ENCODE results near the gene RPL22. TPM values are rescaled to one million over a fixed set of nuclear protein-coding genes. Genes with fewer than 3 reads are reported as not detected.

Gene RPL22
- total RNA-seq, 1 experiment from 2014 or later, result 441 TPM

DNA sequence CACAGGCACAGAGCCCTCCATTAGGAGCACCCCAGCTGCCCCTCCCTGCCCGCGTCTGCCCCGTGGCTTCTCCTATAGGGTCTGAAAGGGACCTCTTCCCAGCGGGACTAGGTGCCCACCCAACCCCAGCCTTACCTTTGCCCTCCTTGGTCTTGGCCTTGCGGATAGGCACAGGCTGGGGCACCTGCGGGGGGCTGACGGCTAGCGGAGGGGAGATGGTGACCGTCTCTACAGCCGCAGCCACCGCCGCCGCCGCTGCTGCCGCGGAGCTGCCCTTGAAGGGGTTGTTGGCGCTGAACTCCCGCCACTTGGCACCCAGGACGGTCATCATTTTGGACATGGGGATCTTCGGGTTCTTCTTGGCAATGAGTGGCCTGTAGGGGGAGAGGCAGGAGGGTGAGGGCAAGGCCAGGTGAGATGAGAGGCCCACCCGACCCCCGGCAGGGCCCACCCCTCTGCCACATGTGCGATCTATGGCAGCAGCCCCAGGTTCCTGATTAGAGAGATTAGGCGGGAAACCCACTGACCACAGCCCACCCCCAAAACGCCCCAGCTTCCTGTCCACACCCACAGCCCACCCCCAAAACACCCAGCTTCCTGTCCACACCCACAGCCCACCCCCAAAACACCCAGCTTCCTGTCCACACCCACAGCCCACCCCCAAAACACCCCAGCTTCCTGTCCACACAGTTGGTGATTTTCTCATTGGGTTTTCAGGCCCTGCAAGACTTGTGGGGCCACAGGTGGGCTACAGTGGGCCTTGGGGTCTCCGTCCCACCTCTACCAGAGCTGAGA is 44.7 kb downstream of the RPL22 start (continued):
- TF ChIP-seq ZNF281 (CRISPR knock-in tag; IDR thresholded peaks at IDR 0.05) (no peak), E2F5 (CRISPR knock-in tag; IDR thresholded peaks at IDR 0.05) (no peak), ERG (CRISPR knock-in tag; IDR thresholded peaks at IDR 0.05) (no peak), E2F1 (CRISPR knock-in tag; IDR thresholded peaks at IDR 0.05) (no peak), TEAD1 (CRISPR knock-in tag; IDR thresholded peaks at IDR 0.05) (no peak), SOX15 (CRISPR knock-in tag; IDR thresholded peaks at IDR 0.05) (no peak)
- TF ChIP-seq, protein P1, sequence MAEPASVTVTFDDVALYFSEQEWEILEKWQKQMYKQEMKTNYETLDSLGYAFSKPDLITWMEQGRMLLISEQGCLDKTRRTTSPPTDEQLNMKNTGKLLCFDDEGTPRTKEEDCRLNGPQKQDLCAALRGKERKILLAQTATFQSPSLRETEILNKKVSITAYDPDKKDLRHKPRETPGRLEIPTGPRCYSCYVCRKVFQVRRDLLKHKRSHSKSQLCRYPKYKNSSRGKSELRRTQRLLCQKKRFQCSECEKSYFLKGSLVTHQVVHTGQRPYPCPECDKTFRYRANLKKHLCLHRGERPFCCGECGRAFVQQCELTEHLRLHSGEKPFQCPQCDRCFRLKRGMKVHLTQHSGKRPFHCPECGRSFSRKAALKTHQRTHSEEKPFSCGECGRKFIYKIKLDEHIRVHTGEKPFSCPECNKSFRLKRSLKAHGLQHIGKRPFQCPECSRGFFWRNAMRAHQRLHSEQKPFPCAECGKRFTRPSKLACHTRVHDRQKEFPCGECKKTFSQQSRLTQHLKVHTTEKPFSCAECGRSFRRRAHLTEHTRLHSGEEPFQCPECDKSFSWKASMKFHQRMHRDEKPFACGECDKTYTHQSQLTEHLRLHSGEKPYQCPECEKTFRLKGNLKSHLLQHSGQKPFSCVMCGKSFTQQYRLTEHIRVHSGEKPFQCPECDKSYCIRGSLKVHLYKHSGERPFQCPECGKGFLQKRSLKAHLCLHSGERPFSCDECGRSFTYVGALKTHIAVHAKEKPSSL (CRISPR knock-in tag; conservative IDR thresholded peaks at IDR 0.05), result no peak

DNA sequence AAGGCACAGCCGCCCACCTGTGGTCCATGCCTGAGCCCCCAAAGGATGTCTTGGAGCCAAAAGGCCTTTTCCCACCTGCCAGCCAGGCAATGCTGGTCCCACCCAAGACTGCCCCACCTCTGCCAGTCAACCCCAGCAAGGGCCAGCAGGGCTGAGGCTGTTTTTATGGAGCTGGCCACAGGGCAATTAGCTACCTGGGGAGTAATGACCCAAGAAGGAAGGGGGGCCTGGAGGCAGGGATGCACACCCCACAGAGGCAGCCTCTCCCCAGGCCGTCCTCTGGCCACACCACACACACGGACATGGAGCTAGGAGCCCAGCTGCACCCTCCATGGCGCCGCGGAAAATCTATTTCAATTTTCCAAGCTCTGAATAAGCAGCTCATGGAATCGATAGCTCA is 46.5 kb downstream of the RPL22 start:
- ATAC-seq (no peak), DNase-seq (ENCODE audit: low spot score) (no peak)
- no peaks in the 10 kb centered on the region for H3K36me3 Mint-ChIP-seq
- H3K9me3 Mint-ChIP-seq, result no peaks in the 10 kb centered on the region
- TF ChIP-seq ETV6 (CRISPR knock-in tag; IDR thresholded peaks at IDR 0.05) (no peak), TEAD4 (CRISPR knock-in tag; IDR thresholded peaks at IDR 0.05) (no peak), RELA (CRISPR knock-in tag; IDR thresholded peaks at IDR 0.05; ENCODE audit: borderline replicate concordance) (no peak), ZNF263 (CRISPR knock-in tag; IDR thresholded peaks at IDR 0.05; ENCODE audit: low read depth) (no peak), NFYB (CRISPR knock-in tag; conservative IDR thresholded peaks at IDR 0.05; ENCODE audit: low read depth) (no peak)
- TF ChIP-seq, protein P2, sequence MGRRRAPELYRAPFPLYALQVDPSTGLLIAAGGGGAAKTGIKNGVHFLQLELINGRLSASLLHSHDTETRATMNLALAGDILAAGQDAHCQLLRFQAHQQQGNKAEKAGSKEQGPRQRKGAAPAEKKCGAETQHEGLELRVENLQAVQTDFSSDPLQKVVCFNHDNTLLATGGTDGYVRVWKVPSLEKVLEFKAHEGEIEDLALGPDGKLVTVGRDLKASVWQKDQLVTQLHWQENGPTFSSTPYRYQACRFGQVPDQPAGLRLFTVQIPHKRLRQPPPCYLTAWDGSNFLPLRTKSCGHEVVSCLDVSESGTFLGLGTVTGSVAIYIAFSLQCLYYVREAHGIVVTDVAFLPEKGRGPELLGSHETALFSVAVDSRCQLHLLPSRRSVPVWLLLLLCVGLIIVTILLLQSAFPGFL (CRISPR knock-in tag; IDR thresholded peaks at IDR 0.05; ENCODE audit: borderline replicate concordance), result no peak
- TF ChIP-seq, protein P1 (CRISPR knock-in tag; conservative IDR thresholded peaks at IDR 0.05), result no peak
- peaks cover 7% of the 10 kb centered on the region for H3K27me3 Mint-ChIP-seq (ENCODE audit: low read depth)
- CTCF ChIA-PET, result interaction anchor here (0.7 to 1.3 kb wide), 4 partner anchors 9 to 100 kb away, joined by 3 to 7 read pairs (median 4); no protein-coding TSS in a partner anchor
- no peak overlapping the region for H3K4me3 Mint-ChIP-seq
- H3K27ac Mint-ChIP-seq, result no peak overlapping the region
- H3K4me1 Mint-ChIP-seq, result peaks cover 4% of the 10 kb centered on the region; the same call in 1 of the 2 replicates
- POLR2A ChIA-PET, result no interaction called here
